ENCODE data around the gene PANK2. TPM values are rescaled to one million over a fixed set of nuclear protein-coding genes. Genes with fewer than 3 reads are reported as not detected.

The PANK2 gene
- total and polyA plus RNA-seq, 2 donors (not counting 1 experiment from before 2014, with no cell fraction given) = 33.7 to 51.7 TPM

DNA sequence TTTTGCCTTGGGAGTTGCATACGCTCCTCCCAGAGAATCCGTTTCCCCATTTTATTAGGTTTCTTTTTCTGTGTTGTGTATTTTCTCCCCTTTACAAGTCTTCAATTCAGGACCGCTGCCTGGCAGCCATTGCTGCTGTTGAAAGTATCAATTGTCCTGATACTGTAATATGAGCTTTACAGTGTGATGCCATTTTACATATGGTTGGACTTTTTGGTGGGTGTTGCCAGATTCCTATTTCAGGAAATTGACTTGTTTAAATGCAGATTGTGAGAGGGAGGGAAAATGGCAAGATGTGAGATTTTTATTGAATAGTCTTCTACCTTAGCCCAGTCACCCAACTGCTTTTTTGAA lies 1.2 kb downstream of the PANK2 start:
- peak overlapping the region; percentile 65 to 99 (median 79) for H3K4me3 ChIP-seq (replicated peaks in 1 of 4; ENCODE audit: control extremely low read depth in 1 of 4, insufficient read depth in 1 of 4, low read depth in 3 of 4, low read length in 4 of 4)
- H3K27ac ChIP-seq (ENCODE audit: insufficient read depth, low read length) = peak overlapping the region; percentile 86
- peaks cover 78% of the 10 kb centered on the region for H3K79me2 ChIP-seq (ENCODE audit: control insufficient read depth, insufficient read depth, low read length)
- H4K20me1 ChIP-seq (ENCODE audit: control insufficient read depth, extremely low read depth, insufficient read depth, low read length) = peaks cover 7% of the 10 kb centered on the region
- peak overlapping the region; percentile 87 for H3K9ac ChIP-seq (ENCODE audit: insufficient read depth, low read length)
- H3K4me1 ChIP-seq (ENCODE audit: control insufficient read depth, extremely low read depth, insufficient read depth, low read length) = peaks cover 10% of the 10 kb centered on the region
- peak overlapping the region; percentile 96 for H3K4me2 ChIP-seq (ENCODE audit: extremely low read depth, insufficient read depth, low read length)
- H3K9me3 ChIP-seq (ENCODE audit: control insufficient read depth, insufficient read depth, low read depth, low read length) = no peaks in the 10 kb centered on the region
- peak; percentile 43 to 63 for DNase-seq (ENCODE audit: low read depth in 2 of 2)
- TF ChIP-seq EZH2 (IDR thresholded peaks at IDR 0.05; ENCODE audit: low read length, missing control alignments) = no peak
- TF ChIP-seq, protein P1, sequence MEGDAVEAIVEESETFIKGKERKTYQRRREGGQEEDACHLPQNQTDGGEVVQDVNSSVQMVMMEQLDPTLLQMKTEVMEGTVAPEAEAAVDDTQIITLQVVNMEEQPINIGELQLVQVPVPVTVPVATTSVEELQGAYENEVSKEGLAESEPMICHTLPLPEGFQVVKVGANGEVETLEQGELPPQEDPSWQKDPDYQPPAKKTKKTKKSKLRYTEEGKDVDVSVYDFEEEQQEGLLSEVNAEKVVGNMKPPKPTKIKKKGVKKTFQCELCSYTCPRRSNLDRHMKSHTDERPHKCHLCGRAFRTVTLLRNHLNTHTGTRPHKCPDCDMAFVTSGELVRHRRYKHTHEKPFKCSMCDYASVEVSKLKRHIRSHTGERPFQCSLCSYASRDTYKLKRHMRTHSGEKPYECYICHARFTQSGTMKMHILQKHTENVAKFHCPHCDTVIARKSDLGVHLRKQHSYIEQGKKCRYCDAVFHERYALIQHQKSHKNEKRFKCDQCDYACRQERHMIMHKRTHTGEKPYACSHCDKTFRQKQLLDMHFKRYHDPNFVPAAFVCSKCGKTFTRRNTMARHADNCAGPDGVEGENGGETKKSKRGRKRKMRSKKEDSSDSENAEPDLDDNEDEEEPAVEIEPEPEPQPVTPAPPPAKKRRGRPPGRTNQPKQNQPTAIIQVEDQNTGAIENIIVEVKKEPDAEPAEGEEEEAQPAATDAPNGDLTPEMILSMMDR (conservative IDR thresholded peaks at IDR 0.05 in 1 of 2, IDR thresholded peaks at IDR 0.05 in 1 of 2; ENCODE audit: low read depth in 1 of 2, low read length in 2 of 2) = no peak
- H3K27me3 ChIP-seq (ENCODE audit: control insufficient read depth, insufficient read depth, low read length) = no peaks in the 10 kb centered on the region
- H2AFZ ChIP-seq (ENCODE audit: low read length) = no peak overlapping the region
- H3K36me3 ChIP-seq (ENCODE audit: control insufficient read depth, insufficient read depth, low read length) = no peaks in the 10 kb centered on the region

DNA sequence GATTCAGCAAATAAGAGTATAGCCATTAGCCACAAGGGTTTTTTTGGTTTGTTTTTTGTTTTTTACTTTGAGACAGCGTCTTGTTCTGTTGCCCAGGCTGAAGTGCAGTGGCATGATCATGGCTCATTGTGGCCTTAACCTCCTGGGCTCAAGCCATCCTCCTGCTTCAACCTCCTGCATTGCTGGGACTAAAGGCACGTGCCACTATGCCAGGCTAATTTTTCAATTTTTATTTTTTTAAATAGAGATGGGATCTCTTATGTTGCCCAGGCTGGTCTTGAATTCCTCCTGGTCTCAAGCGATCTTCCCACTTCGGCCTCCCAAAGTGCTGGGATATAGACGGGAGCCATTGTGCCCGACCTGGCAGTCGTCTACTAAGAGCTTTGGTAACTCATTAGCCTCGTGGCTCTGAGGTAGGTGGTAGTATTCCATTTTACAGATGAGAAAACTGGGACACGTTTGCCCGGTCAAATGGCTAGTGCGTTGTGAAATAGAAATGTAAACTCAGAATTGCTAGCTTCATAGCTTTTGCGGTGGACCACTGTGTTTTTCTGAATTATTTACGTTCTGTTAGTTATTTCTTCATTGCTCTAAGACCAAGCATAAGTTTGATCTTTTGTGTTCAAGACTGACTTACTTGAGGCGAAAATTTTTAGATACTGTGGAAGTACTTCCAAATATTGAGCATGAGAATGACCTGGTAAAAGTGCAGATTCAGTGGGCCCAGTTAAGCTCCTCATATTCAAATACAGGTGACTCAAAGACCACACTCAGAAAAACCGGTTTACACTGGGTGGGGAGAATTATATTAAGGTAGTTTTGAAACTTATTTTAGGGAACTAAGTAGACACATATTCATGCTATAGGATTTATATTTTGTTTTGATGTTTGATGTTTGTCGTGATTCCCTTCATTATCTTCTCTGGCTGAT lies 2.1 kb downstream of the PANK2 start:
- Histone ChIP-seq H3K4me2 (ENCODE audit: extremely low read depth, insufficient read depth, low read length) (peak overlapping the region; percentile 96), H3K9ac (ENCODE audit: insufficient read depth, low read length) (peak overlapping the region; percentile 34), H2AFZ (ENCODE audit: low read length) (no peak overlapping the region), H3K9me3 (ENCODE audit: control insufficient read depth, insufficient read depth, low read depth, low read length) (no peaks in the 10 kb centered on the region), H4K20me1 (ENCODE audit: control insufficient read depth, extremely low read depth, insufficient read depth, low read length) (peaks cover 9% of the 10 kb centered on the region), H3K36me3 (ENCODE audit: control insufficient read depth, insufficient read depth, low read length) (no peaks in the 10 kb centered on the region), H3K27me3 (ENCODE audit: control insufficient read depth, insufficient read depth, low read length) (no peaks in the 10 kb centered on the region), H3K4me1 (ENCODE audit: control insufficient read depth, extremely low read depth, insufficient read depth, low read length) (peaks cover 10% of the 10 kb centered on the region), H3K4me3 (replicated peaks in 1 of 4; ENCODE audit: control extremely low read depth in 1 of 4, insufficient read depth in 1 of 4, low read depth in 3 of 4, low read length in 4 of 4) (peak overlapping the region; percentile 65 to 99 (median 79)), H3K79me2 (ENCODE audit: control insufficient read depth, insufficient read depth, low read length) (peaks cover 82% of the 10 kb centered on the region), H3K27ac (ENCODE audit: insufficient read depth, low read length) (no peak overlapping the region)
- DNase-seq (ENCODE audit: low read depth in 2 of 2) = no peak
- TF ChIP-seq, protein P1 (conservative IDR thresholded peaks at IDR 0.05 in 1 of 2, IDR thresholded peaks at IDR 0.05 in 1 of 2; ENCODE audit: low read depth in 1 of 2, low read length in 2 of 2) = no peak
- TF ChIP-seq EZH2 (IDR thresholded peaks at IDR 0.05; ENCODE audit: low read length, missing control alignments) = no peak

DNA sequence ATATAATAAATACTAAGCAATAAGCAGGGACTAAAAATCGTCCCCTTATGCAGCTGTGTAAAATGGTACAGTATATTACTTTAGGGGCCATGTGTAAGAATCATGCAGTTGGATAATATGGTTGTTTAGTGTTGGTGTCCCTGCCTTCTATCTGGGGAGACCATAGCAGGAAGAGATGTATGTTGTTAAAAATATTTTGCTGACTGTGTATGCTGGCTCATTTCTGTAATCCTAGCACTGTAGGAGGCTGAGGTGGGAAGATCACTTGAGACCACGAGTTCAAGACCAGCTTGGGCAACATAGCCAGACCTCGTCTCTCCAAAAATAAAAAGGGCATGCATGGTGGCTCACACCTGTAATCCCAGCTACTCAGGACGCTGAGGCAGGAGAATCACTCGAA lies 5.6 kb downstream of the PANK2 start:
- no peak overlapping the region for H3K9ac ChIP-seq (ENCODE audit: insufficient read depth, low read length)
- H2AFZ ChIP-seq (ENCODE audit: low read length) = no peak overlapping the region
- H3K9me3 ChIP-seq (ENCODE audit: control insufficient read depth, insufficient read depth, low read depth, low read length) = no peaks in the 10 kb centered on the region
- no peaks in the 10 kb centered on the region for H3K36me3 ChIP-seq (ENCODE audit: control insufficient read depth, insufficient read depth, low read length)
- no peaks in the 10 kb centered on the region for H3K27me3 ChIP-seq (ENCODE audit: control insufficient read depth, insufficient read depth, low read length)
- DNase-seq (ENCODE audit: low read depth in 2 of 2) = no peak
- H3K4me1 ChIP-seq (ENCODE audit: control insufficient read depth, extremely low read depth, insufficient read depth, low read length) = peaks cover 6% of the 10 kb centered on the region
- no peak overlapping the region for H3K27ac ChIP-seq (ENCODE audit: insufficient read depth, low read length)
- H3K4me3 ChIP-seq (replicated peaks in 1 of 4; ENCODE audit: control extremely low read depth in 1 of 4, insufficient read depth in 1 of 4, low read depth in 3 of 4, low read length in 4 of 4) = no peak overlapping the region
- H3K4me2 ChIP-seq (ENCODE audit: extremely low read depth, insufficient read depth, low read length) = no peak overlapping the region
- TF ChIP-seq EZH2 (IDR thresholded peaks at IDR 0.05; ENCODE audit: low read length, missing control alignments) = no peak
- TF ChIP-seq, protein P1 (conservative IDR thresholded peaks at IDR 0.05 in 1 of 2, IDR thresholded peaks at IDR 0.05 in 1 of 2; ENCODE audit: low read depth in 1 of 2, low read length in 2 of 2) = no peak
- peaks cover 97% of the 10 kb centered on the region for H3K79me2 ChIP-seq (ENCODE audit: control insufficient read depth, insufficient read depth, low read length)
- H4K20me1 ChIP-seq (ENCODE audit: control insufficient read depth, extremely low read depth, insufficient read depth, low read length) = peaks cover 9% of the 10 kb centered on the region
